ENCODE results near the gene SLC35E1.

GRCh38 chr19:16579381-16579780, 7.2 kb upstream of the SLC35E1 start:
- no peak for TF ChIP-seq CTCF (IDR thresholded peaks at IDR 0.05; ENCODE audit: low read length)
- no peak for TF ChIP-seq EZH2 (IDR thresholded peaks at IDR 0.05; ENCODE audit: borderline replicate concordance, low read length)

All from OCI-LY1 (cell line).